RCC 7860 (cell line): Measurements from ENCODE around the gene CCDC88B.

Experiments
- DNase-seq: peaks from one replicate; pipeline ENCODE4 v3.0.0-alpha.2; 2015; ENCODE audit warnings: low spot score
- FAIRE-seq: peaks from 2 replicates; lab custom pipeline; 2012; peaks lifted over from hg19 to GRCh38; lab: Jason Lieb, UNC

Gene CCDC88B, protein sequence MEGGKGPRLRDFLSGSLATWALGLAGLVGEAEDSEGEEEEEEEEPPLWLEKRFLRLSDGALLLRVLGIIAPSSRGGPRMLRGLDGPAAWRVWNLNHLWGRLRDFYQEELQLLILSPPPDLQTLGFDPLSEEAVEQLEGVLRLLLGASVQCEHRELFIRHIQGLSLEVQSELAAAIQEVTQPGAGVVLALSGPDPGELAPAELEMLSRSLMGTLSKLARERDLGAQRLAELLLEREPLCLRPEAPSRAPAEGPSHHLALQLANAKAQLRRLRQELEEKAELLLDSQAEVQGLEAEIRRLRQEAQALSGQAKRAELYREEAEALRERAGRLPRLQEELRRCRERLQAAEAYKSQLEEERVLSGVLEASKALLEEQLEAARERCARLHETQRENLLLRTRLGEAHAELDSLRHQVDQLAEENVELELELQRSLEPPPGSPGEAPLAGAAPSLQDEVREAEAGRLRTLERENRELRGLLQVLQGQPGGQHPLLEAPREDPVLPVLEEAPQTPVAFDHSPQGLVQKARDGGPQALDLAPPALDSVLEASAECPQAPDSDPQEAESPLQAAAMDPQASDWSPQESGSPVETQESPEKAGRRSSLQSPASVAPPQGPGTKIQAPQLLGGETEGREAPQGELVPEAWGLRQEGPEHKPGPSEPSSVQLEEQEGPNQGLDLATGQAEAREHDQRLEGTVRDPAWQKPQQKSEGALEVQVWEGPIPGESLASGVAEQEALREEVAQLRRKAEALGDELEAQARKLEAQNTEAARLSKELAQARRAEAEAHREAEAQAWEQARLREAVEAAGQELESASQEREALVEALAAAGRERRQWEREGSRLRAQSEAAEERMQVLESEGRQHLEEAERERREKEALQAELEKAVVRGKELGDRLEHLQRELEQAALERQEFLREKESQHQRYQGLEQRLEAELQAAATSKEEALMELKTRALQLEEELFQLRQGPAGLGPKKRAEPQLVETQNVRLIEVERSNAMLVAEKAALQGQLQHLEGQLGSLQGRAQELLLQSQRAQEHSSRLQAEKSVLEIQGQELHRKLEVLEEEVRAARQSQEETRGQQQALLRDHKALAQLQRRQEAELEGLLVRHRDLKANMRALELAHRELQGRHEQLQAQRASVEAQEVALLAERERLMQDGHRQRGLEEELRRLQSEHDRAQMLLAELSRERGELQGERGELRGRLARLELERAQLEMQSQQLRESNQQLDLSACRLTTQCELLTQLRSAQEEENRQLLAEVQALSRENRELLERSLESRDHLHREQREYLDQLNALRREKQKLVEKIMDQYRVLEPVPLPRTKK (N-terminal part only)

DNA sequence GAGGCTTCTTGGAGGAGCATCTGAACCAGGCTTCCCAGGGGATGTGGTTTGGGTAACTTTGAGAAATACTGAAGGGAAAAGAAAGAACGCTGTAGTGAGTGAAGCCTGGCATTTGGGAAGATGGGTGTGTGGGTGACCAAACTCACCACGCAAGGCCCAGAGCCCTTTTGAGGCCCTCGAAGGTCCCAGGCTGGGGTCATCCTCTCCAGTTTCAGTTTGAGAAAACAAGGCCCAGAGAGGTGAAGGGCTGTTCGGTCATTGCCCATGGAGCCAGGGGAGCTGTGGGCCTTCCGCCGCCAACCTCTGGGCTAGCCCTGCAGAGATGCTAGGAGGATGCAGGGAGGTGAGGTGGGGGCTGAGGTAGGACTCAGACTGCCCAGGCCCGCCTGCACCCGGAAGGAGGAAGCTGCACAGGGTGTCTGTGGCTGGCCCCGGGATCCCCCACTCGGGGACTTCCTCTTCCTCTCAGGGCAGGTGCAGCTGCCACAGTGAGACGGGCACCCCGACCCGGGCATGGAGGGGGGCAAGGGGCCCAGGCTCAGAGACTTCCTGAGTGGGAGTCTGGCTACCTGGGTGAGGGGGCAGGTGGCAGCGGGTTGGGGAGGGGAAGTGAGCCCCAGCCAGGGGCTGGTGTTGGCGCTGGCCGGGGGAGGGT is at the start of gene CCDC88B:
TSS of gene CCDC88B (plus strand) at position 451 of the 655 bp plus-strand sequence. CDS start at position 514, 63 bp downstream.
- FAIRE-seq: no peak

DNA sequence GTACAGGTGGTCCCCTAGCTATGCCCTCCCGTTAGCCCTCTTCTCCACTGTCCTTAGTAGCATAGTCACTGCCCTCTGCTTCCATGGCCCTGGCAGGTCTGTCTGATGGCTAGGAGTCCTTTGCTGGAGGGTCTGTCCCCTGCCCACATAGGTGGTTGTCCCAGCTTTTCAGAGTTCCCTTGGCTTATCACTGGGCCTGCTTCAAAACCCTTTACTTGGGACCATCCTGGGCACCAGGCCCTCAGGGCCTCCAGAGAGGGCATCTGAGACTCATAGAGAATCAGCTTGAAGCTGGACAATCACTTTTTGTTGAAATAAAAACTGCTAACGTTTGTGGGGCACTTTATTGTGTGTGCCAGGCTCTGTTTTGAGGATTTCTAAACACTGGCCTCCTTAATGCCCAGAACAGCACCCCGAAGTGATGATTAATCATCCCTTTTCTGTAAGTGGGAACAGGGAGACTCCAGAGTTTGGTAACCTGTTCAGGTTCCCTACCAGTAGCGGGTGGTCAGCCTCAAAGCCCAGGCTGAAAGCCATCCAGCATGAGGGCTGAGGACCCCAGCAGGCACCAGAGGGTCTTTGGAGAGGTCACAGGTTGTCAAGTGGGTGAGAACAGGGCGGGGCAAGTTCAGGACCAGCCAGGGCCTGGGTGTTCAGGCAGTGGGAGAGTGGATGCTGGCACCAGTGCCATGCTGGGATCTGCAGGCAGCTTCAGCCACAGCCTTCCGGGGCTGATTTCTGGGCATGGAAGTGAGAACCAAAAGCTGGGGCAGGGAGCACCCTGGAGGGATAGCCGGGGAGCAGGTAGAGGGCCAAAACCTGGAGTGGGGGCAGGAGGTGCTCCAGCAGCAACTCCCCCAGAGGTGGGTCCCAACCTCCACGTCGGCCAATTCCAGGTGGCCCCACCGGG is 49.4 kb upstream of the CCDC88B start:
- DNase-seq (no peak), FAIRE-seq (no peak)

More for the DNA sequence above, at the start of gene CCDC88B:
- no peak for DNase-seq

DNA sequence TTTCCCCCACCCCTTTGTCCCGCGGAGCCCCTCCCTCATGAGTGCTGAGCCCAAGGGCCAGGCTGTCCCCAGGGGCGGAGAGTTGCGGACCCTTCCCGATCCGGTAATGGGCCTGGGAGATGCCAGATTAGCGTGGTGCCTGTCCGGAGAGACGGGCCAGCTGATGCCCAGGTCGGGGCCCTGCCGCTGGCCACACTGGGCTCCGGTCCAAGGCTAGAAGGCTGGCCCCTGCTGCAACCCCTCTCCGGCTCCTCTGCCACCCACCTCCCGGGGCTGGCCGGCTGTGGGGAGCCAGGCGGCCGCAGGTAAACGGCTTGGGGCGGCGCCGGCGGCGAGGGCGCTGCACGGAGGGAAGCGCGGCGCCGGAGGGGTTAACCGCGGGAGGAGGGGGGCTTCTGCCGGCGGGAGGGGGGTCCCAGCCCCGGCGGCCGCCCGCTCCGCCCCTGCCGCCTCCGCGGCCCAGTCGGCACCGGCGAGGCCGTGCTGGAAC is 48.7 kb upstream of the CCDC88B start, which contains the start of gene KCNK4:
TSS of gene KCNK4 (plus strand) at position 41 of the 490 bp plus-strand sequence. CDS start 1,717 bp downstream, outside the sequence.
- DNase-seq (no peak), FAIRE-seq (no peak)

DNA sequence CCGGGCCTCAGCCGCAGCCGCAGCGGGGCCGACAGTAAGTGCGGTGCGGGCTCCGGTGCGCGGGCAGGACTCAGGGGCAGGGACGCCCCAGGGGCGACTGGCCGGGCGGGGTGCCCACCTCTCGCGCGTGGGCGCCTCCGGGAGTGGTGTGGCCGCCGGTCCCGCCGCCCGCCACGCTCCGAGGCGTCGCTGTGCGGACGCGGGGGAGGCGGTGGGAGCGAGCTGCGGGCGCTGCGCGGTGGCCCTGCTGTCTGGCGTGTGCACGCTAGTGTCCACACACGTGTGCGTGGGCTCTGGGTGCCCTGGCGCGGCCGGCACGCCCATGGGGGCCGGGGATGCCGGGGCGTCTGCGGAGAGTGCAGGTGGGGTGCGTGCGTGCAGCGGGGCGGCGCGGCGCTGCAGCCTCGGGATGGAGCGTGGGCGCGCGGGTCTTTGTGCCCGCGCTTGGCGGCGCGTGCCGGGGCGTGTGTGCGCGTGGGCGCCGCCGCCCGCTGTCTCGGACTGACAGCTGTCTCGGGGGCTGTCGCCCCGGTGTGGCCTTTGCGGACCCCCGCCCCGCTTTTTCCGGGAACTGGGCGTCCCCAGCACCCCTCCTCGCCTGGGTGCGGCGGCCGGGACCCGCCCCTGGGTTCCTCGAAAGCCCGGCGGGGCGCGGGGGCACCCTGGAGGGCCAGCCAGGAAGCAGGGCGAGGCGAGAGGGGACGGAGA is 48.1 kb upstream of the CCDC88B start:
- FAIRE-seq (no peak), DNase-seq (no peak)

DNA sequence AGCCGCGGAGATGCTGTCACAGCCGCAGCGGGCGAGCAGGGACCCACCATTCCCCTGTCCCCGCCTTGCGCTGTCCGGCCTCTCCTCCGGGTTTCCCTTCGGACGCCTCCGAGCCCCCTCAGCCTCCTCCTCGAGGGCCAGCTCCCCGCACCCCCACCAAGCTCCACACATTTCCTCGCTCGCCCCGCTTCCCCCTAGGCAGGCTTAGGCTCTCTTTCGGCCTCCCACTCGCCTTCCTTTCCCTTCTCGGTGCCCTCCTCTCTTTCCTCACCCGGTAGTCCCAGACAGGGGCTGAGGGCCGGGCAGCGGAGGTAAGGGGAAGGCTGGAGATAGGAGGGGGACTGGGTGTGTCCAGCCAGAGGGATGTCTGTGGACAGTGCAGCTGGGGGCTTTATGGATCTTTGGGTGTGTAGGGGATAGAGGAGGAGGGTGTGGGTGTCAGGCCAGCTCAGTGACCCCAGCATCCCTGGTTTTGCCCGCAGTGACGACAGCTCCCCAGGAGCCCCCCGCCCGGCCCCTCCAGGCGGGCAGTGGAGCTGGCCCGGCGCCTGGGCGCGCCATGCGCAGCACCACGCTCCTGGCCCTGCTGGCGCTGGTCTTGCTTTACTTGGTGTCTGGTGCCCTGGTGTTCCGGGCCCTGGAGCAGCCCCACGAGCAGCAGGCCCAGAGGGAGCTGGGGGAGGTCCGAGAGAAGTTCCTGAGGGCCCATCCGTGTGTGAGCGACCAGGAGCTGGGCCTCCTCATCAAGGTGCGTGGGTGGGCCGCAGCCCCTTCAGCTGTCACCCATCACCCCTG is 47.3 kb upstream of the CCDC88B start:
- no peak for DNase-seq
- no peak for FAIRE-seq

DNA sequence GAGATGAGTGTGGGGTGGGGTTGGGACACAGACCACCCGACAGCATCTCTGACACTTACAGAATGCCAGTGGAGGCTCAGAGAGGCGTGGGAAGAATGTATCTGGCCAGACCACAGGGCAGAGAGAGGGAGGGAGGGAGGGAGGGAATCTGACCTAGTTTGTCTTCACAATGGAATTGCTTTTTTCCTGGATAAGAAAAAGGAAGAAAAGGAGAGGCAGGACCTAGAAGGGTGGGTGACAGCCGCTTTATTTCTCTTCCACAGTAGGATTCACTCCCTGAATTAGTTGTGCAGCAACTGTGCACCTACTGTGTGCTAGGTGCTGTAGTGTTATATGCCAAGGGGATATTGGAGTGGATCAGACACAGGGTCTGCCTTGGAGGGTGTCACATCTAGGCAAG is 45.2 kb upstream of the CCDC88B start:
- FAIRE-seq (no peak), DNase-seq (no peak)

DNA sequence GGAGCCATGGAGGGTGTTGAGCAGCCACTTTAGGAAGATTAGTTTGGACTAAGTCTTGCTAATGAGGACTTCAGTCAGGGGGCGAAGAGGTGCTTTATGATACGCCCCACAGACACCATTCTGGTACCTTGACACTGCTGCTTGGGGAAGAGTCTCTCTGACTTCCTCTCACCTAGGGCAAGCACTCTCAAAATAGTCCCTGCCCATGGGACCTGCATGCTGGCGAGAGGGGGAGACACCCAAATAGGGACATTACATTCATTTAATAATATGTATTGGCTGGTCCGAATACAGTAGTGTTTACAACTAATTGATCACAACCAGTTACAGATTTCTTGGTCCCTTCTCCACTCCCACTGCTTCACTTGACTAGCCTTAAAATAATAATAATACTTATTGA is 44.2 kb upstream of the CCDC88B start:
- no peak for DNase-seq
- no peak for FAIRE-seq

DNA sequence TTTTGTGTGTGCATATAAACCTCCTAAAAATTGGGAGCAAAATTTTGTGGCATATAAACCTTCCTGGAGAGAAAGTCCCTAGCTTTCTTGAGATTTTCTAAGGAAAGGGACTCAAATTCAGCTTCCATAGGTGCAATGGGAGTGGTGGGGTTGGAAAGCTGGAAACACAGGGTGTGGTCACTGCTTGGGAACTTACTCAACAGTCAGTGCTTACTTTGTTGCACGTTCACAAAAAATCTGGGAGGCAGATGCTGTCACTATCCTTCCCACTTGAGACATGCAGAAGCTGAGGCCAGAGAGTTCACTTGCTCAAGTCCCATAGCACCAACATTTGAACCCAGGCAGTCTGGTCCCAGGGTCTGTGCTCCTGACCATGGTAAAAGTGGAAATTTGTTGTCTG is 43.8 kb upstream of the CCDC88B start:
- FAIRE-seq: no peak

DNA sequence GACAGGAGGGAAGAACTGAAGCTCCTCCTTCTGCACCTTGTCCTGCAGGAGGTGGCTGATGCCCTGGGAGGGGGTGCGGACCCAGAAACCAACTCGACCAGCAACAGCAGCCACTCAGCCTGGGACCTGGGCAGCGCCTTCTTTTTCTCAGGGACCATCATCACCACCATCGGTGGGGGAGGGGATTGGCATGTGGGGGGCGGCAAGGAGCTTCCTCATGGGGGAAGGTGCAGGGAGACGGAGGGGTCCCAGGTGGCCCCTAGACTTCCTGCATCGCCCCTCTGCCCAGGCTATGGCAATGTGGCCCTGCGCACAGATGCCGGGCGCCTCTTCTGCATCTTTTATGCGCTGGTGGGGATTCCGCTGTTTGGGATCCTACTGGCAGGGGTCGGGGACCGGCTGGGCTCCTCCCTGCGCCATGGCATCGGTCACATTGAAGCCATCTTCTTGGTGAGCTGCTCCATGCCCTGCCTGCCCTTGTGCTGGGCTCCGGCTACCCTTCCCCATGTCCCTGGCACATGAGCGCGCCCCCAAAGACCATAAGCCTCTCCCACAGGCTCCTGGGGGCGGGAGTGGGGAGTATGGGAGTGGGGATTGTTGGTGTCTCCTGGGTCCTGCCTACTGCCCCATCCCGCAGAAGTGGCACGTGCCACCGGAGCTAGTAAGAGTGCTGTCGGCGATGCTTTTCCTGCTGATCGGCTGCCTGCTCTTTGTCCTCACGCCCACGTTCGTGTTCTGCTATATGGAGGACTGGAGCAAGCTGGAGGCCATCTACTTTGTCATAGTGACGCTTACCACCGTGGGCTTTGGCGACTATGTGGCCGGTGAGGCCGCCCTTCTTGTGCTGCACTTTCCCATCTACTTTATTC is 42.9 kb upstream of the CCDC88B start:
- DNase-seq (no peak), FAIRE-seq (no peak)

More for the DNA sequence above, 43.8 kb upstream of the CCDC88B start:
- DNase-seq: no peak

DNA sequence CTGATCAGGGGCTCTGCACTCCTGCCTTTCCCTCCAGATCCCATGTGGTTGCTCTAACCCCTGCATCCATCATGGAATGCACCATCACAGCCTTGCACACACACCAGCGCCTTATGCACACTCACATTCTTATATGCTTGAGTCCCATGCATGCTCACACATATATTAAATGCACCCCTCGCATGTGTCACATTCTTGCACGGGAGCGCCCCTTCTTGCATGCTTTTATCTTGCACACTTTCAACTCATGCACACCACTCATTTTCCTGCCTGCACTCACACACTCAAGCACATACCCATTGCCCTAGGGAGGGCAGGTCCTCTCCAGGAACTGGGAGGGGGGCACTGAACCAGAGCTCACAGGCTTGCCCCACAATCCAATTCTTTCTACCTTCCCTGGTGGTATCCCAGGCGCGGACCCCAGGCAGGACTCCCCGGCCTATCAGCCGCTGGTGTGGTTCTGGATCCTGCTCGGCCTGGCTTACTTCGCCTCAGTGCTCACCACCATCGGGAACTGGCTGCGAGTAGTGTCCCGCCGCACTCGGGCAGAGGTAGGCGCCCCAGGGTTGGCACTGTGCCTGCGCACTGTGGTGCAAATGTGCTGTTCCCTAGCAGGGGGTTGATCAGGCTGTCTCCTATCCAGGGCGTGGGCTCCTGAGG is 42.2 kb upstream of the CCDC88B start:
- FAIRE-seq (no peak), DNase-seq (peak; percentile 40)

DNA sequence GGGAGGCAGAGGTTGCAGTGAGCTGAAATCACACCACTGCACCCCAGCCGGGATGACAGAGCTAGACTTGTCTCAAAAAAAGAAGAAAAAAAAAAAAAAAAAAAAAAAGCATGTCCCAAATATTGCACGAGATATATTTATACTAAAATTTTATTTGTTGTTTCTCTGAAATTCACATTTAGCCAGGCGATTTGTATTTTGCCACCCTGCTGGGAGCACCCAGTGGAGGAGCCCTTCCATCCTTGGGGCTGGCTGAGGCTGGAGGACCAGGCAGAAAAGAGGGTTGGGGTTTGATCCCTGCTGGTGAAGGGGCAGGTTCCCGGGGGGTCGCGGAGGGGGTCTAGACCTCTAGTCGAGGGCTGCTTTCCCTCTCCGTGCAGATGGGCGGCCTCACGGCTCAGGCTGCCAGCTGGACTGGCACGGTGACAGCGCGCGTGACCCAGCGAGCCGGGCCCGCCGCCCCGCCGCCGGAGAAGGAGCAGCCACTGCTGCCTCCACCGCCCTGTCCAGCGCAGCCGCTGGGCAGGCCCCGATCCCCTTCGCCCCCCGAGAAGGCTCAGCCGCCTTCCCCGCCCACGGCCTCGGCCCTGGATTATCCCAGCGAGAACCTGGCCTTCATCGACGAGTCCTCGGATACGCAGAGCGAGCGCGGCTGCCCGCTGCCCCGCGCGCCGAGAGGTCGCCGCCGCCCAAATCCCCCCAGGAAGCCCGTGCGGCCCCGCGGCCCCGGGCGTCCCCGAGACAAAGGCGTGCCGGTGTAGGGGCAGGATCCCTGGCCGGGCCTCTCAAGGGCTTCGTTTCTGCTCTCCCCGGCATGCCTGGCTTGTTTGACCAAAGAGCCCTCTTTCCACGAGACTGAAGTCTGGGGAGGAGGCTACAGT is 40.8 kb upstream of the CCDC88B start:
- FAIRE-seq (no peak), DNase-seq (no peak)

DNA sequence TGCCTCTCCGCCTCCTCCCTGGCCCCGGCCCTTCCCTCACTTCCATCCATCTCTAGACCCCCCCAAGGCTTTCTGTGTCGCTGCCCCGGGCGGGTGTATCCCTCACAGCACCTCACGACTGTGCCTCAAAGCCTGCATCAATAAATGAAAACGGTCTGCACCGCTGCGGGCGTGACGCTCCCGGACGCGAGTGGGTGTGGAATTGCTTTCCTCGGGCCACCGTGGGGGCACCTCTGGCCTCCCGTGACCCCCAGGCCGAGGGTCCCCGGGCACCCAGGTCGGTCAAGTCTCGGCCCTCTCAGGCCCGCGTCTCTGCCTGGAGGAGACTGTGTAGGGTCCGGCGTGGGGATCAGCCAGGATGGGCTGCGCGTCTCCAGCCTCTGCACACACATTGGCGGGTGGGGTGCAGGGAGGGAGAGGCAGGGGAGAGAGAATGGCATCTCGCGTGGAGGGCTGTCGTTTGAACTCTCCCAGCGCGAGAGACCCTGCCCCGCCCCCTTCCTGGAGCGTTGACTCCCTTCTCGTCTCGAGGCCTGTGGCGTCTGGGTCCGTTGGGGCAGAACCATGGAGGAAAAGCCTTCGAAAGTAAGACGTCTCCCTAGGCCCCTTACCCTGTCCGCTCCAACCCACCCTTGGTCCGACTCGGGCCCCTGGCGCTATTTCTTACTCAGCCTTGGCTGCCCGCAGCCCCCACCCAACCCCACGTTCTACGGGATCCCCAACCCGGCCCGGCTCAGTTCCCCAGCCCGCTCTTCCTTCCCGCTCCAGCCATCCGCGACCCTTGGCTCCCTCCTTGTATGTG is 40.0 kb upstream of the CCDC88B start, which contains the start of gene CATSPERZ:
TSS of gene CATSPERZ (plus strand) at position 512 of the 802 bp plus-strand sequence. CDS start at position 565, 53 bp downstream.
- DNase-seq (no peak), FAIRE-seq (no peak)

DNA sequence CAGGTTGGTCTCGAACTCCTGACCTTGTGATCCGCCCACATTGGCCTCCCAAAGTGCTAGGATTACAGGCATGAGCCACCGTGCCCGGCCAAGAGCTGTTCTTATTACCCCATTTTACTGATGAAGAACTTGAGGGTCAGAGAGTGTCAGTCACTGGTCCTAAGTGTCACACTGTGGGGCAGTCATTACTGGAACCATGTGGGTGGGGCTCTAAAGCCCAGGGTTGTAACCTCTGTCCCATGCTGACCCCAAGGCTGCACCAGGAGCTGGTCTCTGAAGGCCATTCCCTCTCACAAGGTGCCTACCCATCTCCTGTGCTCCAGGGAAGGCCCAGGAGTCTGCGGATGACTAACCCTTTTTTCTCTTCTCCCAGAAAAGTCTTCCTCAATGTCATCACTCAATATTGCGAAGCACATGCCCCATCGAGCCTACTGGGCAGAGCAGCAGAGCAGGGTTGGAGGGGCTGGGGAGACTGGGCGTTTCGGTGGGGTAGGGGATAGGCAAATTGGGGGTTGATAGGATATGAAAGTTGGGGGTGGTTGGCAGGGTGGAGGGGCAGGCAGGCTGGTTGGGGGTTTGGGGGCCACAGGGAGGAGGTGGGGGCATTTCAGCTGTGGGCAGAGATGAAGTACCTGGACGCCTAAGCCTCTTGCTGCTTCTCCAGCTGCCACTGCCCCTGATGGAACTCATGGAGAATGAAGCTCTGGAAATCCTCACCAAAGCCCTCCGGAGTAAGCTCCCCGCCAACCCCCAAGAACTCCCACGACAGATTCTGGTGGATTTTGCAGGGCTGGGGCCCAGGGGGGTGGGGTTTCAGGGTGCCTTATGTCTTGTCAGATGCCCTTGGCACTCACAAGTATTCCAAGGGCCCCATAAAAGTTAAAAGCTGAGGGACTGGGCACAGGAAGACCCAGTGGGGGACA is 36.6 kb upstream of the CCDC88B start:
- FAIRE-seq: no peak
- no peak for DNase-seq
